ENCODE results near the gene OSBP2.

OSBP2 gene

DNA sequence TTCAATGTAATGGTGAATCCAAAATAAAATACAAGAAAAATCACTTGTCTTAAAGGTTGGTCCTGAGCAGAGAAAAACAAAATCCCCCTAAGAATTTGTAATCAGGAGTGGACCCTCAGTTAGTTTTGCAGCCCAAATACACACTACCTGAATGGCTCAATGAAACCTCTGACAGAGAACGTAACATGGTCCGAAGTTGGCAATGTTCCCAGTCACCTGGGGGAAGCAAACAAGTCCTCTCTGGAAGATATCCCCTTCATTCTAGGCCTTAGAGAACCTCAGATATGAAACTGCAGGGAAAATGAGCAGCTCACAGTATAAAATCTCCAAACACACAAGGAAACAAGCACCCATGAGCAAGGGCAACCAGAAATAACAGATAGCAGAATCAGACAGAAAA, 215.7 kb downstream of the OSBP2 start:
- DNase-seq: no peak

DNA sequence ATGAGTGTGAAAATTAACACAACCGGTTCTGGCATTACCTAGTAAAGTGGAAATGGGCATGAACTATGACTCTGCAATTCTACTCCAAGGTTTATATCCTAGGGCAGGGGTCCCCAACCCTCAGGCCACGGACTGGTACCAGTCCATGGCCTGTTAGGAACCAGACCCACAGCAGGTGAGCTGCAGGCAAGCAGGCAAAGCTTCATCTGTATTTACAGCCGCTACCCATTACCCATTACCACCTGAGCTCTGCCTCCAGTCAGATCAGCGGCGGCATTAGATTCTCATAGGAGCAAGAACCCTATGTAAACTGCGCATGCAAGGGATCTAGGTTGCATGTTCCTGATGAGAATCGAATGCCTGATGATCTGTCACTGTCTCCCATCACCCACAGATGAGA, 224.1 kb downstream of the OSBP2 start:
- DNase-seq: no peak

DNA sequence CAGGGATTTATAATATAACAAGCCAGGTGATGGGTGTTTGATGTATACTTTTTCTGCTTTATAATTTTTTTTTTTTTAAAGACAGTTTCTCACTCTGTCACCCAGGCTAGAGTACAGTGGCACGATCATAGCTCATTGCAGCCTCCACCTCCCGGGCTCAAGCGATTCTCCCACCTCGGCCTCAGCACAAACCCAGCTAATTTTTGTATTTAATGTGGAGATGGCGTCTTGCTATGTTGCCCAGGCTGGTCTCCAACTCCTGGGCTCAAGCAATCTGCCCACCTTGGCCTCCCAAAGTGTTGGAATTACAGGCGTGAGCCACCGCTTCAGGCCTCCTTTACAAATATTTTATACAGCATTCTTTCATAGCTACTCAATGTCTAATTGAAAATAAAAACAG, 225.3 kb downstream of the OSBP2 start:
- no peak for DNase-seq

DNA sequence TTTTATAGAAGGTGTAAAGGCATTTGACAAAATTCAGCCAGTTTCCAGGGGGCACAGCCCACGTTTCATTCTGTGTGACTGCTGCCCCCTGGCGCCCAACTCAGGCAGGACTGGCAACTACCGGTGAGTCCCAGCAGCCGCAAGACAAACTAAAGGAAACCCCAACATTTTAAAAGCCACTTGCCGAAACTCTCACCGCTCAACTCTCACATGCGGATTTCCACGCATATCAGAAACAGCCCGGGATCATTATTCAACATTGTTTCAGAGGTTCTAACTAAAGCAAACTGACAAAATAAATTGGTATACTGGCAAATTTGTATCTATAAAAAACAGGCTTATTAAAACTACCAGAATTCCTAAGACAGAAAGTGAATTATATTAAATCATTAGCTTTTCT, 225.7 kb downstream of the OSBP2 start:
- DNase-seq: peak; percentile 82

DNA sequence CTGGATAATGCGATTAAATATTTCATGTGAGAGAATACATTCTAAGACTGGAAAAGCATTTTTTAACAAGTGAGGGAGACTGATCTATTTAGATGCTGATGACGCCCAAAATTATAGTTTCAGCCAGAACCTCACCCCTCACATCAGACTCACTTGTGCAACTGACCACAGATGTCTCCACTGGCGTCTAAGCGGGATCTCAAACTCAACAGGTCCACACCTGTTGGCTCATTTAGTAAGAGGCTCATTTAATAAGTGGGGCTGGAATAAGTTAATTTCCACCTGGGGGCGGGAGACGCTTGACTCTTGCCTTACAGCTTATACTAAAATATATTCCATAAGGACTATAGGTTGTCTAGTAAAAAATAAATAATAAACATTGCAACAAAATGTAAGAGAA, 226.4 kb downstream of the OSBP2 start:
- DNase-seq: no peak

DNA sequence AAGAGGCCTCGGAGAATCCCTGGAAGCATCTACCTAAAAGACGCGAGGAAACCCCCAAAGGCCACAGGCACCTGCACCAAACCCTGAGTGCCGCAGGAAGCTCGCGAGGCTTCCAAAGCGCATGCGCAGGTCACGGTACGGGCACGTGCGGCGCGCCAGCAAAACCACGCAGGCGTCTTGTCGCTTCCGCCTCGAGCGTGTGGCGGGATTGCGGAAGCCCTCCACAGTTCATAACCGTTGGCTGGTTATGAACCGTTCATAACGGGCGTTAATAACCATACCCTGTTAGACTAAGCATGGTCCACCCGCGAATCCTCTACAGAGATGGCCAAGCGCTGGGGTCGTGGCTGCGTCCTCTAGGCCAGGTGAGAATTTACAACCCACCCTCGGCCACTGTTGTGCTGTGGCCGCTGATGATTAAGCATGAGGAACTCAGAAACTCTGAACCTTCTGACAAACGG, 227.5 kb downstream of the OSBP2 start:
- DNase-seq: peak; percentile 85

DNA sequence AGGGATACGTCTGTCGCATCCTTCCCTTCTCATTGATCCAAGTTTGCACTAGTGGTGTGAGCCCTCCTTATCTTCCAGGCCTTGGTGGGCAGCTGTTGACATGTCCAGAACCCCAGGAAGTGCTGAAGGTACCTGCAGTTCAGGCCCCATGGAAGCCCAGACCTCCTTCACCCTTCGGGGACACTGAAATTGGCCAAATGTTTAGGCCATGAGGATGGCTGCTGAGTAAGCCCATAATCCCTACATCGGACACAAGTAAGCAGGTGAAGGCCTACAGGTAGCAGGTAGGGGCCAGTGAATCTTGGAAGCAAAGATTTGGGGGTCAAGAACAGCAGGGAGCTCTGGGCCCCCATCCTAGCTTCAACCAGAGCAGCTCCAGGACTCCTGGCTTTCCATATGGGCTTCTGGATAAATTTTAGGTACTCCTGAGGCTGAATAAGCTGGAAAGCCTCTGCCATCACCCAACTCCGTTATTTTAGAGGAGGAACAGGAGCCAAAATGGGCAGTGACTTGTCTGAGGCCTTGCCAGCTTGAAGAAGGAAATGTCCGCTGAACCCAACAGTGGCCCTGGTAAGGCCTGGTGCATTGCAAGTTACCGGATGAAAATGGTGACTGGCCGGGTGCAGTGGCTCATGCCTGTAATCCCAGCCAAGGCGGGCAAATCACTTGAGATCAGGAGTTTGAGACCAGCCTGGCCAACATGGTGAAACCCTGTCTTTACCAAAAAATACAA, 228.7 kb downstream of the OSBP2 start:
- no peak for DNase-seq

DNA sequence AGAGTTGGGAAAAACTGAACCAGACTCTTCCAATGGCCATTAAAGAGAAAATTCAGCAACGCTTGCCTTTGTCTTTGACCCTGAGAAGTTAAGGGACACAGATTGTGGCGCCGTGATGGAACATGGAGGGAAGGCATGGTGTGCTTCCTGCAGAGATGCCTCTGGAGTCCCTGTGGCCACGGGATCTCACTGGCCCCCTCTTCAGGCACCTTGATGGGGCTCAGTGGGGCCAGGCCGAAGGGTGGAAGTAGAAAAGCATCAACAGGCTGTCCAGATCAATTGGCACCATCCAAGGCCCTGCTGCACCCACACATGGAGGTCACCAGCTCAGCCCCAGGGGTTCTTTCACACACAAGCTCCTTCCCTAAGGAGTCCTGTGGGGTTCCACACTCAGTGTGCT, 231.0 kb downstream of the OSBP2 start:
- DNase-seq: no peak

DNA sequence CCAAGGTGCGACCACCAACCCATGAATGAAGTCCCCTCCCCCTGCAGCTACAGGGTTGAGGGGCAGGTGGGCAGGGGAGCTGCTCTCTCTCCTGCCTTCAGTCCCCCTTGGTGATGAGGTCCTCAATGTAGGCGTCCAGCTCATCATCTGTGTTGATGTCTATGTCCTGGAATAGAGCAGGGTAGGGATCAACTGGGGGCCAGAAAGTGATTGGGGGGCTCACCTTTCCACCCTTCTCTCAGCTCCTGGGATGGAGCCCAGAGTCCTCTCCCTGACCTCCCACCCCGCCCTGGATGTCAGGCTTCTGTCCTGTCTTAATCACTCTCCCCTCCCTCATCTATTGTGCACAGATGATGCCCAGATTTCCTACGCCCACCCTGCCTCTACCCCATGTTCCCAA, 232.0 kb downstream of the OSBP2 start:
- no peak for DNase-seq

DNA sequence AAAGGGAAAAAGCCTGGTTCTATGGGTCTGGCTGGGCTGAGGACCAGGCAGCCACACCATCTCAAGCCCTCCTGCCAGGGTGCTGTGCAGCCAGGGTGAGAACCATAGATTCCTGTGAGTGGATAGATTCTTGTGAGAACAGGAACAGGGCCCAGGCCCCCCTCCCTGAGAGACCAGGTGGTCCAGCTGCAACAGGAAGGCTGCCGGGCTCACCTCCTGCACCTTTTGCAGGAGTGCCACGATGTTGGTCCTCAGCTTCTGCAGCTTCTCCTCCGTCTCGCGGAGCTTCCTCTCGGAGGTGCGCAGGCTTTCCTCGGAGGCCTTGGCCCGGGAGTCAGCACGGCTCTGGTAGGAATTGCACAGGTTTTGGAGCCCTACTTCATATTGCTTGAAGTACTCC, 233.1 kb downstream of the OSBP2 start:
- no peak for DNase-seq

DNA sequence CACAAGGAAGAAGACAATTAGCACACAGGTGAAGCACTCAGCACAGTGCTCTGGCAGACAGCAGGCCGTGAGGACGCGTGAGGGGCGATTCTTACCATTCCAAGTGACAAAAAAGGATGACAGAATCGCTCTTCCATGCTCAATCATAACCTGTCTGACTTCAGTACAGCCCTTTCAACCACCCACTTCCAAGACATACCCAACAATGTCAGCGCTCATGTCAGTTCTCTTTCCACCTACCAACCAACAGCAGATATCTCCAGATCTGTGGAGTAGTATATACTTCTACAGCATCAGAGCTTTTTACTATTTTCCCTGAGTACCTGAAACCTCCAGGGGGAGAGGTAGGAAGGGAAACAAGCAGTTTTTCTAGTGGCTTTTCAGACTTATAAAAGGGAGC, 233.7 kb downstream of the OSBP2 start:
- DNase-seq: no peak

DNA sequence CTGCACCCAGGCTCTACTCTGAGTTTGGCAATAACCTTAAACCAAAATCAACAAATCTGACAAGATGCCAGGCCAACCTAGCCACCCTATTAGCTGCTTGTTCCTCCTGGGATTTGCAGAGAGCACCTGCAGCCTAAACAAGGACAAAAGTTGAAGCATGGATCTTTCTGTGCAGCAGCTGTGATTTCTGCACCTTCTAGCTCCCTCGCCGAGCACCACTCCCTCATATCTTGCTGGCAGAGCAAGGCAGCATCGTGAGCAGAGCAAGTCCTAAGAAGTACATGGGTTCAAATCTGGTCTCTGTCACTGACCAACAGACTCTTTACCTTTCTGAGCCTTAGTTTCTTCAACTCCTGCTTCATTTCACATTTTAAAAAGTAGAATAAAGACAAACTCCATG, 235.6 kb downstream of the OSBP2 start:
- DNase-seq: no peak

DNA sequence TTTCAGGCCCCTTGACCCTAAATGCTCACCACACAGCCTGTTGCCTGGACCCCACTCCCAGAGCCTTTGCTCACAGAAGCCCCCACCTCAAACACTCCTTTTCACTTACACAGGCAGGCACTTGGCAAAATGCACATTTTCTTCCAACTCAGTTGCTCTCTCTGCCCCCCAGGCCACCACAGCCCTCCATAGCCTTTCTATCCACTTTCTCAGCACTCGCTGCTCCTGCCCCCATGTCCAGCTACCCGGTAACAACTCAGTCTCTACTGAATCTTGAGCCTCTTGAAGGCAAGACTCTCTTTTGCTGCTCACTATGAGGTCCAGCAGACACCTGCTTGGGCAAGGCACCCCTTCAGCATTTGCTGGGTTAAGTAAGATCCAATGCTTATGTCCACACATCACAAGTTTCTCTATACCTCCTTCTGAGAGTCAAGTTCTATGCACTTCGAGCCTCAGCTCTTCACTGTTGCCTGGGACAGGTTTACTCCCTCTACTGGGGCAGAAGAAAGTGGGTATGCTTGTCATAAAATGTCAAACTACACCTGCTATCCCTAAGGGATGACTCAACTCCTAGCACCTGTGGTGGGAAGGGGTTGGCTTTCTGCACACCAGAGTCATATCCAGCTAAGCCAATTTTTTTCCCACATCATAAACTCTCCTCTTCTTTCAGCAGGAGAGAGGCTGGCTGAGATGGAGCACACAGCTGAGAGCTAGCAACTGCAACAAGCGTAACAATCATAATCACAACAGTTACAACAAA, 237.0 kb downstream of the OSBP2 start:
- no peak for DNase-seq

DNA sequence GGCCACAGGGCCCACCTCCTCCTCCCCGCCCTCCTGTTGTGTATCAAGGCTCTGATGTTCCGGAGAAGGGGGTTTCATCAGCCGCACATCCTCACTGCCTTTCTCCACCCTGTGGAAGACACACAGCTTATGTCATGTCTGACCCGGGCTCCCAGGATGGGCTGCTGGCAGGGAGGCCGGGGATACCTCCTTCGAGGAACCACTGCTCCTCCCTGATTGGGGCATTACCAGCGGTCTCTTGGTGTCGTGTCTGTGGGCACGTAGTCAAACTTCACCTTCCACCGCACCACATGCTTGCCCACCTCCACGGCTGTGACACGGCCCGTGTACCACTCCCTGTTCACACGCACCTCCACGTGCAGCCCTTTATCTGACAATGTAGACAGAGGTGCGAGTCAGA, 238.0 kb downstream of the OSBP2 start:
- no peak for DNase-seq

DNA sequence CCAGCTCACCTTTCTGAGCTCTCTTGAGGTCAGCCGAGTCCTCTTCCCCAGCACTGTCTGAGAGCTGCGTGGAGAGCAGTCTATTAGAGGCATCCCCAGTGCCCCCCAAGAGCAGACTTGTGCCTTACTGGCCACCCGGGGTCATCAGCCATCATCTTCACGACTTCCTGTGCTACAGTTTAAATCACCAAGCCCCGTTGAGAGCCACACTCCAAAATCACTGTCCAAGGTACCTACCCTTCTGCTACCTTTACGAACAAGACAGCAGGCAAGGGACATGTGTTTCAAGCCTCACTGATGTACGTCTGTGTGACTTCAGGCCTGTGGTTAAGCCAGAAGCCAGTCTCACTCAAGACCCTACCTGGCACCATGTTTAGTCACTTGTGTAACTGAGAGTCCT, 238.8 kb downstream of the OSBP2 start:
- no peak for DNase-seq

DNA sequence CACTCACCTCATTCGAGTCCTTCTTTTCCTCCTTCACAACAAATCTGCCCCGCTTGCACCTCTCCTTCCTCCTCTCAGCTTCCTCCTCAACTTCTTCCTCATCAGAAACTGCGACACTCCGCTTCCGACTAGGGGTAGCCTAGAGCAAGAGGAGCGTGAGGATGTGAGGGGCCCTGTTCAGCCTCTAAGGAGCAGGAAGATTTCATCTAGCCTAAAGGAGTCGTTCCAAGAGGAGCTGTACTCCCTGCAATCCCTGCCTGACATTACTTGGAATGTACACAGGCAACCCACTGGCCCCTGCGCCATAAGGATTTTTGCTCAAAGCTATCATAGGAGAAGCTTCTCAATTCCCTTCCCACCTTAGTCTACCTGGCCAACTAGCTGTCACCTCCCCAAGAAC, 239.4 kb downstream of the OSBP2 start:
- no peak for DNase-seq

DNA sequence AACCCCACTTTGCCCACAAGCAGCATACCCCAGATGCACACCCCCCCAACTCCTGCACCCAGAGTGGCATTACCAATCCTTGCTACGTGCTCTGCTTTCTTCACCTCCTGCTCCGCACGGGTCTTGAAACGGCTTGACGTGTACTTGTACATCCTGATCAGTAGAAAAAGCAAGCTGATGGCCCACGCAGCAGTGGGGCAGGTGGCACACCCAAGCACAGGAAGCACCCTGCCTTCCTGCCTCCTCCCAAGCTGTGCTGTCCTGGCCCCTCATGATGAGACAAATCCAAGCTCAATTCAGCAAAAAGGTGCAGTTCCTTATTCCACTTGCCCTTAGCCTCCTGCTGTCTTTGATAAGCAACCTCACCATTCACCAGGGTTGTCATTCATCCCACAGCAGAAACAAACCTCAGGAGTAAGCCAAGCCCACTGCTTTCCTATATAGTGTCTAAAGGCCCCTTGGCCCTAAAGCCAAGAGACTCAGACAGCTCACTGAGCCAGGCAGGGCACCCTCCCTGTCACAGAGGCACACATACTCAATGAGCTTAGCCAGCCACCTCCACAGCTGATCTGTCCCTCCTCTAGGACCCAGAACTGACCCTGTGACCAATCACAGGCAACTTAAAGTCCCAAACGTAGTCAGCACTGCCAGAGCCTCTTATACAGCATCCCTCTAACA, 246.2 kb downstream of the OSBP2 start:
- peak; percentile 32 for DNase-seq

DNA sequence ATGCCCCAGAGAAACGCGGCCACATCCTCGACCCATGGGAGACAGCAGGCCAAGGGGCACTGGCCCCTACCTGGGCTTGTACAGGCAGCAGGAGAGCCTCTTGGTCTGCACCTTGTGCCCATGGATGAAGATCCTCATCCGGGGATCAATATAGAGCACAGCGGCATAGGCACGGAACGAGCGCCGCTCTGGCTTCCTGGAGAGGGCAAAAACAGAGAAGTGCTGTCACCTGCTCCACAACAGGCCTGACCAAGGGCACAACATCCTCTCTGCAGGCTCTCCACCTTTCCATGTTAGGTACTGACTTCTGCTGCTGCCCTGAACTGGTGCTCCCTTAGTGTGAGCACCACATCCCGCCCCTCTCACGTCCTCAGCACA, 246.7 kb downstream of the OSBP2 start:
- no peak for DNase-seq

DNA sequence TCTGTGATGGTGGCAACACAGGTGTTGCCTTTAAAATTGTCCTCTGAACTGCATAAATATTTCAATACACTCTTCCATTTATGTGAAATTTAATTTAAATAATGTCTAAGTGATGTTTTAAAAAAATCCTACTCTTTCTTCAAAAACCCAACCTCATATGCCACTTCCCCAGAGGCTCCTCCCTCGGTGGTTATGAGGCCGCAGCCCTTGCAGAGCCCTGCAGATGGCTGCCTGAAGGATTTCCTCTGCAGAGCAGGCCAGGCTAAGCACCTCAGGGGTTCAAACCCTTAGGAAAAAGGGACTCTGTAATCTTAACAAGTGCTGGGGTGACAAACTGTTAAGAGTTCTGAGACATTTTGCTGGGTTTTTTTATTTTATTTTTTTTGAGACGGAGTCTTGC, 248.7 kb downstream of the OSBP2 start:
- no peak for DNase-seq

DNA sequence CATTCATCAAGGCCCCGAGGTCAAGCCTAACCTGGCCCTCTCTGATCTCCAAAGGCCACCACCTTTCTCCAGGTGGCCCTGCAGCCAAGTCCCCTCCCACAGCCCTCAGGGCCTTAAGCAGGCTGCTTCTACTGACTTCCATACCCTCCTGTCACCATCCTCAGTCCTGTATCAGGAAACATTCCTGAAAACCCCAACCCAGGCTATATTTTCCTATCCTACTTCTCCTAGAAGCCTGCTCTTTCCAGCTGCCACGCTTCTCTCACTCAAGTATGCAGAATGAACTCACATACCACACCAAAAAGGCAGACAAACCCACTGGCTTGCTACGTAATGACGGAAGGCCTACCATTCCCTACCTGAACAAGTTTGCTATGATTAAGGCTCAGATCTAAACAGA, 250.3 kb downstream of the OSBP2 start:
- DNase-seq: no peak

DNA sequence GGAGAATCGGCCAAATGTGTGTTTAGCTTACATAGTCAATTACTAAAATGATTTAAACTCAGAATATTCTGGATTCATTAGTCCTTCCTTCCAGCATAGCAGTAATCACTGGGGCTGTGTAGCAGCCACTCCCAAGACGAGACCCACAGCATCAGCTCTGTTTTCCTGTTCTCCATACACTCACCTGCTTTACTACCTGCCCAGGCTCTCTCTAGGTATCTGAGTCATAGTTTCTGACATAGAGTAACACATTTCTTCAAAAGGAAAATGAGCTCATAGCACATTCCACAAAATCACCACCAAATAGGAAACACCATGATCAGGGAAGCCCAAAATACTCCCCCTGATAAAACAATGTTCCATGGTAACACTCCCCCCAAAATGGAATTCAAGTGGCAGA, 251.0 kb downstream of the OSBP2 start:
- DNase-seq: no peak

DNA sequence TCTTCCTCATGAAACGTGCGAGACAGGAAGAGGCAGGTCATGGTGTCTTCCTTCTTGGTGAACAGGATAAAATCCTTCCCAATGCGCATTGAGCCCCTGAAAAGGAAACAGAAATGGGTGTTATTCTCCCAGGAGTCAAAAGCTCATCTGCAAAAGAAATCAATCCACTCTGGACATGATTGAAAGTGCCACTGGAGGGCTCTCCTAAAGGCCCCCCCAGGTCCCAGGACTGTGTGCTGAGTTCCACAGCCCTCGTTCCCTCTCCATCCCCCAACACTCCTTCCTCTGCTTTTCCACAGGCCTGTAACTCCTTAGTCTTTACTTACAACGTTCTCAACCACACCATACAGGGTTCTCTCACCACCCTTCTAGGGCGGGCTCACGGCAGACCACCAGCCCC, 251.7 kb downstream of the OSBP2 start:
- no peak for DNase-seq

DNA sequence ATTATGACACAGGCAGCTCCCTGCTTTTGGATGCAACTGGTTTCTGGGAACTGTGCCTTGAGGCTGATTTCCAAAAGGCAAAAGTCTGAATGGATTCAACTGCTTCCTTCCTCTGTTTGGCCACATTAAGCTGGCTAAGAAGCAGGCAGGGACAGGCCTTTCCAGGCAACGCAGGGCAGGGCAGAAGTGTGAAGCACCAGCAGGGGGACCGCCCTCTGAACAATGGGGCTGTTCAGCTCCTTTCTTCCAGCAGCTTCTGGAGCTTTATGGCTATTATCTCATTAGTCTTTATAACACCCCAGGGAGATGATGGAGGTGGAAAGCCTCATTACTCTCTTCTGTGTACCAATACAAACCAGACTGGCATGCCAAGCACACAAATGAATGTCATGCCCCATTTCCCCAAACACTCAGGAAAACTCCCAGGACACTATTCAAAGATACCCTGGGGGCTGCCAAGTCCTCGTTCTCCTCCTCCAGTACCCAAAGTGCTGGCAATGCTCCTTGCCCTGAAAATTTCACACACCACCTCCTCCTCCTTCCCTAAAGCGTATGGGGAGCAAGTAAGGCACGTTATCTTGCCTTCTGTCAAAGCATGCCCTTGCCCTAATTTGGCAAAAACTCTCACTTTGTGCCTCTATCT, 252.6 kb downstream of the OSBP2 start:
- DNase-seq: no peak

Data from stimulated activated CD4-positive, alpha-beta T cell treated with anti-CD3 and anti-CD28 coated beads, Interleukin-1b, Interleukin-23, amount 100 ng/mL, for 48 hours (primary cell).